Measurements from ENCODE around the gene C6orf132.

GRCh38 chr6:42140756-42141602 lies 1.4 kb downstream of the C6orf132 start:
- TF ChIP-seq BHLHE40 (IDR thresholded peaks at IDR 0.05; ENCODE audit: borderline replicate concordance) (no peak), ZNF384 (IDR thresholded peaks at IDR 0.05) (no peak)

Data from HEK293T (cell line).